ENCODE measurements around the gene NBEAL2.

DNA sequence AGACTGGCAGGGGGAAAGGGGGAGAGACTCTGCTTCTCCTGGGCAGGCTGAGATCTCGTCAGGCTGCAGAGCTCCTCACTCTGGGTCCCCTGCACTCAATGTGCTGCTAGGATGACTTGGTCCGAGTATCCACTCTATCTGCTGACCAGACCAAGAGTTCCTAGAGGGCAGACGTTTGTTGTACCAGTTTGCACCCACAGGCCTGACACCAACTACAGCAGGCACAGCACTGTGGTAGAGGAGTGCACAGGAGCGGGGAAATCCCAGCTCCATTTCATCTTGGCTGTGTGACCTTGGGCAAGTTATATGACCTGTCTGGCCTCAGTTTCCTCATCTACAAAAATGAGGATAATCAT is 31.9 kb upstream of the NBEAL2 start:
- TF ChIP-seq, protein P1, sequence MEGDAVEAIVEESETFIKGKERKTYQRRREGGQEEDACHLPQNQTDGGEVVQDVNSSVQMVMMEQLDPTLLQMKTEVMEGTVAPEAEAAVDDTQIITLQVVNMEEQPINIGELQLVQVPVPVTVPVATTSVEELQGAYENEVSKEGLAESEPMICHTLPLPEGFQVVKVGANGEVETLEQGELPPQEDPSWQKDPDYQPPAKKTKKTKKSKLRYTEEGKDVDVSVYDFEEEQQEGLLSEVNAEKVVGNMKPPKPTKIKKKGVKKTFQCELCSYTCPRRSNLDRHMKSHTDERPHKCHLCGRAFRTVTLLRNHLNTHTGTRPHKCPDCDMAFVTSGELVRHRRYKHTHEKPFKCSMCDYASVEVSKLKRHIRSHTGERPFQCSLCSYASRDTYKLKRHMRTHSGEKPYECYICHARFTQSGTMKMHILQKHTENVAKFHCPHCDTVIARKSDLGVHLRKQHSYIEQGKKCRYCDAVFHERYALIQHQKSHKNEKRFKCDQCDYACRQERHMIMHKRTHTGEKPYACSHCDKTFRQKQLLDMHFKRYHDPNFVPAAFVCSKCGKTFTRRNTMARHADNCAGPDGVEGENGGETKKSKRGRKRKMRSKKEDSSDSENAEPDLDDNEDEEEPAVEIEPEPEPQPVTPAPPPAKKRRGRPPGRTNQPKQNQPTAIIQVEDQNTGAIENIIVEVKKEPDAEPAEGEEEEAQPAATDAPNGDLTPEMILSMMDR (IDR thresholded peaks at IDR 0.05; ENCODE audit: poor library complexity): no peak
- TF ChIP-seq EZH2 (IDR thresholded peaks at IDR 0.05; ENCODE audit: borderline replicate concordance): no peak

Measured in hepatocyte (in vitro differentiated cells).